Neuronal stem cell (in vitro differentiated cells): ENCODE results near the gene ZMYM2.
A peak's percentile ranks its signal among the peaks of the same experiment; 100 is the strongest.

Experiments used
- DNase-seq: peaks from one replicate; pipeline ENCODE4 v3.0.0-alpha.2; 2013; ENCODE audit warnings: low spot score
- H2AFZ ChIP-seq: one replicate; pipeline ENCODE4 v1.6.1; 2013; ENCODE audit warnings: mild to moderate bottlenecking, low read length, inconsistent platforms
- H2AK5ac ChIP-seq: 2 replicates; pipeline ENCODE4 v1.6.1; 2013; ENCODE audit warnings: low read depth, mild to moderate bottlenecking, inconsistent platforms, low read length, moderate library complexity, mixed read lengths
- H2BK120ac ChIP-seq: 2 replicates; pipeline ENCODE4 v1.6.1; 2013; ENCODE audit warnings: low read depth, mild to moderate bottlenecking, inconsistent platforms, low read length, moderate library complexity, mixed read lengths
- H2BK12ac ChIP-seq: one replicate; pipeline ENCODE4 v1.6.1; 2013; ENCODE audit warnings: low read length, inconsistent platforms
- H2BK15ac ChIP-seq: 2 replicates; pipeline ENCODE4 v1.6.1; 2013; ENCODE audit warnings: mild to moderate bottlenecking, low read length, inconsistent platforms, mixed read lengths
- H2BK5ac ChIP-seq: one replicate; pipeline ENCODE4 v1.6.1; 2013; ENCODE audit warnings: inconsistent platforms, mild to moderate bottlenecking, low read length, moderate library complexity
- H3K14ac ChIP-seq: one replicate; pipeline ENCODE4 v1.6.1; 2013; ENCODE audit warnings: low read length, inconsistent platforms
- H3K18ac ChIP-seq: 2 replicates; pipeline ENCODE4 v1.6.1; 2013; ENCODE audit warnings: low read length, inconsistent platforms
- H3K23ac ChIP-seq: 2 replicates; pipeline ENCODE4 v1.6.1; 2013; ENCODE audit warnings: low read depth, mild to moderate bottlenecking, mixed read lengths, low read length, inconsistent platforms; ENCODE audit not compliant: poor library complexity
- H3K27ac ChIP-seq: replicated peaks from 3 replicates; pipeline ENCODE4 v1.5.1; 2013; ENCODE audit warnings: low read length, inconsistent platforms
- H3K27me3 ChIP-seq, 3 experiments: 2 replicates each; pipeline ENCODE4 v1.6.1; 2013; ENCODE audit warnings: low read length in 3 of 3, mild to moderate bottlenecking in 2 of 3, inconsistent platforms in 1 of 3, low read depth in 1 of 3, mixed read lengths in 1 of 3, moderate library complexity in 1 of 3; ENCODE audit not compliant: control insufficient read depth in 3 of 3, insufficient read depth in 3 of 3
- H3K36me3 ChIP-seq, 2 donors: replicated peaks in 1 of 2; 2 replicates each; pipeline ENCODE4 v1.6.1; 2013; ENCODE audit warnings: low read length in 2 of 2; ENCODE audit not compliant: control insufficient read depth in 2 of 2, insufficient read depth in 2 of 2
- H3K4ac ChIP-seq: 2 replicates; pipeline ENCODE4 v1.6.1; 2013; ENCODE audit warnings: inconsistent platforms, mild to moderate bottlenecking, low read length, moderate library complexity
- H3K4me1 ChIP-seq, 2 donors: 1 replicate in 1 of 2; 2 replicates in 1 of 2; pipeline ENCODE4 v1.6.1; 2013; ENCODE audit warnings: low read length in 2 of 2, low read depth in 1 of 2; ENCODE audit not compliant: control insufficient read depth in 2 of 2, insufficient read depth in 1 of 2
- H3K4me2 ChIP-seq: one replicate; pipeline ENCODE4 v1.6.1; 2013; ENCODE audit warnings: mild to moderate bottlenecking, low read length, inconsistent platforms; ENCODE audit not compliant: insufficient read depth, poor library complexity, severe bottlenecking
- H3K4me3 ChIP-seq, 2 donors: 2 replicates each; pipeline ENCODE4 v1.5.1; 2013; ENCODE audit warnings: low read length in 2 of 2, mild to moderate bottlenecking in 2 of 2, inconsistent platforms in 1 of 2, moderate library complexity in 1 of 2
- H3K79me1 ChIP-seq: one replicate; pipeline ENCODE4 v1.6.1; 2013; ENCODE audit warnings: low read depth, mild to moderate bottlenecking, inconsistent platforms, low read length, moderate library complexity
- H3K9ac ChIP-seq: one replicate; pipeline ENCODE4 v1.6.1; 2013; ENCODE audit warnings: mild to moderate bottlenecking, low read depth, low read length, inconsistent platforms; ENCODE audit not compliant: poor library complexity
- H3K9me3 ChIP-seq, 2 donors: replicated peaks in 1 of 2; 2 replicates each; pipeline versions ENCODE3 to v1.6.1; 2013; ENCODE audit warnings: low read length in 2 of 2, mild to moderate bottlenecking in 2 of 2, inconsistent platforms in 1 of 2, low read depth in 1 of 2, mixed read lengths in 1 of 2, moderate library complexity in 1 of 2; ENCODE audit not compliant: control insufficient read depth in 2 of 2, insufficient read depth in 1 of 2
- H4K8ac ChIP-seq: one replicate; pipeline ENCODE4 v1.6.1; 2013; ENCODE audit warnings: low read depth, mild to moderate bottlenecking, inconsistent platforms, low read length, moderate library complexity
- H4K91ac ChIP-seq: one replicate; pipeline ENCODE4 v1.6.1; 2013; ENCODE audit warnings: low read length, low read depth, mild to moderate bottlenecking, inconsistent platforms; ENCODE audit not compliant: poor library complexity
- WGBS, 2 donors: extraction: QIAGEN DNeasy Blood & Tissue Kit; methylation state at CpG; one replicate each; pipeline ENCODE4 v1.1.7; 2013; ENCODE audit warnings: missing lambda C conversion rate in 2 of 2, mixed read lengths in 1 of 2; ENCODE audit not compliant: insufficient read length in 2 of 2, insufficient replicate concordance in 1 of 2; ENCODE audit errors: extremely low coverage in 2 of 2; 5-methylcytosine and 5-hydroxymethylcytosine counted together

Gene ZMYM2

GRCh38 chr13:20134732-20135131 lies 176.2 kb downstream of the ZMYM2 start:
- H4K8ac ChIP-seq = no peak overlapping the region
- peaks cover 0 to 45% (median 6%) of the 10 kb centered on the region in 3 experiments for H3K27me3 ChIP-seq
- WGBS, 2 donors = no CpG with 5 or more reads among the region's 8 CpGs
- H2BK15ac ChIP-seq = no peak overlapping the region
- H2BK120ac ChIP-seq = no peak overlapping the region
- H3K14ac ChIP-seq = no peak overlapping the region
- H3K36me3 ChIP-seq = no peaks in the 10 kb centered on the region
- DNase-seq = no peak
- no peak overlapping the region for H3K4me3 ChIP-seq
- no peak overlapping the region for H3K4ac ChIP-seq
- no peak overlapping the region for H3K4me2 ChIP-seq
- no peak overlapping the region for H2BK5ac ChIP-seq
- peaks cover 0 to 2% of the 10 kb centered on the region in 2 donors for H3K4me1 ChIP-seq
- no peak overlapping the region for H3K27ac ChIP-seq
- H2AK5ac ChIP-seq = no peak overlapping the region
- no peak overlapping the region for H3K9ac ChIP-seq
- no peak overlapping the region for H3K18ac ChIP-seq
- no peaks in the 10 kb centered on the region for H3K9me3 ChIP-seq
- H4K91ac ChIP-seq = no peak overlapping the region
- no peak overlapping the region for H2AFZ ChIP-seq
- H2BK12ac ChIP-seq = no peak overlapping the region
- H3K79me1 ChIP-seq = no peaks in the 10 kb centered on the region
- H3K23ac ChIP-seq = no peak overlapping the region

GRCh38 chr13:20136781-20137703 lies 178.5 kb downstream of the ZMYM2 start:
- H4K8ac ChIP-seq = peak overlapping the region; percentile 72
- no peak overlapping the region for H2BK5ac ChIP-seq
- H3K9ac ChIP-seq = no peak overlapping the region
- H3K4me2 ChIP-seq = peak overlapping the region; percentile 20
- no peak overlapping the region for H3K18ac ChIP-seq
- H2BK15ac ChIP-seq = no peak overlapping the region
- no peak overlapping the region for H2BK120ac ChIP-seq
- no peak overlapping the region for H3K27ac ChIP-seq
- peak overlapping the region; percentile 17 for H2AFZ ChIP-seq
- H2AK5ac ChIP-seq = no peak overlapping the region
- peaks cover 0 to 36% (median 0%) of the 10 kb centered on the region in 3 experiments for H3K27me3 ChIP-seq
- H2BK12ac ChIP-seq = no peak overlapping the region
- no peaks in the 10 kb centered on the region for H3K36me3 ChIP-seq
- H3K14ac ChIP-seq = no peak overlapping the region
- H3K4me3 ChIP-seq = no peak overlapping the region
- H4K91ac ChIP-seq = no peak overlapping the region
- H3K23ac ChIP-seq = no peak overlapping the region
- DNase-seq = no peak
- peaks cover 0 to 2% of the 10 kb centered on the region in 2 donors for H3K4me1 ChIP-seq
- H3K9me3 ChIP-seq = no peaks in the 10 kb centered on the region
- peaks cover 2% of the 10 kb centered on the region for H3K79me1 ChIP-seq
- no peak overlapping the region for H3K4ac ChIP-seq
- WGBS, 2 donors = no CpG with 5 or more reads among the region's 56 CpGs

GRCh38 chr13:20137875-20138274 lies 179.3 kb downstream of the ZMYM2 start:
- WGBS, 2 donors = no CpG with 5 or more reads among the region's 2 CpGs

GRCh38 chr13:20140487-20140886 lies 182.0 kb downstream of the ZMYM2 start:
- H3K4me1 ChIP-seq = peaks cover 0 to 2% of the 10 kb centered on the region in 2 donors
- no peaks in the 10 kb centered on the region for H3K9me3 ChIP-seq
- H2AFZ ChIP-seq = no peak overlapping the region
- H3K9ac ChIP-seq = no peak overlapping the region
- no peak overlapping the region for H3K4me3 ChIP-seq
- no CpG with 5 or more reads among the region's 4 CpGs for WGBS, 2 donors
- no peak for DNase-seq
- H2BK120ac ChIP-seq = no peak overlapping the region
- H3K27me3 ChIP-seq = peaks cover 0 to 45% (median 0%) of the 10 kb centered on the region in 3 experiments
- H3K4me2 ChIP-seq = no peak overlapping the region
- no peak overlapping the region for H2BK15ac ChIP-seq
- H3K79me1 ChIP-seq = peaks cover 3% of the 10 kb centered on the region
- no peak overlapping the region for H3K14ac ChIP-seq
- H4K8ac ChIP-seq = no peak overlapping the region
- H3K23ac ChIP-seq = no peak overlapping the region
- no peak overlapping the region for H4K91ac ChIP-seq
- no peak overlapping the region for H2BK12ac ChIP-seq
- no peak overlapping the region for H3K27ac ChIP-seq
- no peaks in the 10 kb centered on the region for H3K36me3 ChIP-seq
- no peak overlapping the region for H3K18ac ChIP-seq
- no peak overlapping the region for H2AK5ac ChIP-seq
- no peak overlapping the region for H2BK5ac ChIP-seq
- no peak overlapping the region for H3K4ac ChIP-seq

More at GRCh38 chr13:20137875-20138274, 179.3 kb downstream of the ZMYM2 start:
- H3K23ac ChIP-seq = no peak overlapping the region
- H2BK15ac ChIP-seq = no peak overlapping the region
- H2BK5ac ChIP-seq = no peak overlapping the region
- H3K18ac ChIP-seq = no peak overlapping the region
- H2BK120ac ChIP-seq = no peak overlapping the region
- peaks cover 0 to 36% (median 0%) of the 10 kb centered on the region in 3 experiments for H3K27me3 ChIP-seq
- no peak overlapping the region for H3K4me3 ChIP-seq
- no peak overlapping the region for H4K8ac ChIP-seq
- H2AK5ac ChIP-seq = no peak overlapping the region
- no peak overlapping the region for H2BK12ac ChIP-seq
- DNase-seq = no peak
- H3K9me3 ChIP-seq = no peaks in the 10 kb centered on the region
- no peak overlapping the region for H4K91ac ChIP-seq
- no peak overlapping the region for H3K4me2 ChIP-seq
- H3K9ac ChIP-seq = no peak overlapping the region
- no peak overlapping the region for H3K4ac ChIP-seq
- no peak overlapping the region for H2AFZ ChIP-seq
- H3K27ac ChIP-seq = no peak overlapping the region
- H3K36me3 ChIP-seq = no peaks in the 10 kb centered on the region
- H3K14ac ChIP-seq = no peak overlapping the region
- peaks cover 3% of the 10 kb centered on the region for H3K79me1 ChIP-seq
- peaks cover 0 to 2% of the 10 kb centered on the region in 2 donors for H3K4me1 ChIP-seq
